CD14-positive monocyte (primary cell): ENCODE measurements around the gene YTHDF1. TPM values are rescaled to one million over a fixed set of nuclear protein-coding genes. Genes with fewer than 3 reads are reported as not detected.
A peak's percentile ranks its signal among the peaks of the same experiment; 100 is the strongest.

Experiments
- DNase-seq, 3 donors: peaks; one replicate each; pipeline ENCODE4 v3.0.0-alpha.2; 2011 to 2022
- H2AFZ ChIP-seq: 2 replicates; pipeline ENCODE4 v1.6.0; 2012; ENCODE audit warnings: mild to moderate bottlenecking, low read depth, low read length, inconsistent platforms; ENCODE audit not compliant: insufficient read depth, poor library complexity, severe bottlenecking
- H3K27ac ChIP-seq, 2 donors: 1 replicate in 1 of 2; 2 replicates in 1 of 2; pipeline ENCODE4 v1.5.1; 2012 to 2013; ENCODE audit warnings: low read length in 2 of 2, control low read depth in 1 of 2, inconsistent platforms in 1 of 2, low read depth in 1 of 2, mild to moderate bottlenecking in 1 of 2
- H3K27me3 ChIP-seq, 2 donors: one replicate each; pipeline versions ENCODE4 v1.6.0 to v1.6.1; 2011 to 2013; ENCODE audit warnings: low read length in 2 of 2; ENCODE audit not compliant: control insufficient read depth in 2 of 2, insufficient read depth in 2 of 2
- H3K36me3 ChIP-seq, 2 donors: replicated peaks in 1 of 2; 1 replicate in 1 of 2; 2 replicates in 1 of 2; pipeline versions ENCODE4 v1.5.1 to v1.6.1; 2012 to 2013; ENCODE audit warnings: low read length in 2 of 2, control low read depth in 1 of 2, inconsistent platforms in 1 of 2, mild to moderate bottlenecking in 1 of 2; ENCODE audit not compliant: insufficient read depth in 2 of 2, control insufficient read depth in 1 of 2
- H3K4me1 ChIP-seq, 2 donors: 1 replicate in 1 of 2; 2 replicates in 1 of 2; pipeline versions ENCODE4 v1.5.1 to v1.6.1; 2012 to 2013; ENCODE audit warnings: low read length in 2 of 2, control low read depth in 1 of 2, inconsistent platforms in 1 of 2, mild to moderate bottlenecking in 1 of 2, moderate library complexity in 1 of 2; ENCODE audit not compliant: insufficient read depth in 2 of 2, control insufficient read depth in 1 of 2
- H3K4me2 ChIP-seq: replicated peaks from 2 replicates; pipeline ENCODE3; 2012; ENCODE audit warnings: low read length, moderate library complexity, mild to moderate bottlenecking; ENCODE audit not compliant: poor library complexity, severe bottlenecking; ENCODE audit errors: extremely low read depth
- H3K4me3 ChIP-seq, 3 experiments: fragments of 200-600 bp in 1 of 3; sonication (generic) in 1 of 3; replicated peaks in 1 of 3; 1 replicate in 2 of 3; 2 replicates in 1 of 3; pipeline ENCODE4 v1.5.1; 2011 to 2013; ENCODE audit warnings: low read length in 3 of 3, mild to moderate bottlenecking in 3 of 3, control low read depth in 2 of 3, low read depth in 2 of 3, inconsistent platforms in 1 of 3, moderate library complexity in 1 of 3
- H3K79me2 ChIP-seq: 2 replicates; pipeline ENCODE4 v1.6.0; 2012; ENCODE audit warnings: mild to moderate bottlenecking, control low read depth, inconsistent platforms, low read length, moderate library complexity; ENCODE audit not compliant: insufficient read depth
- H3K9ac ChIP-seq: 2 replicates; pipeline ENCODE4 v1.6.0; 2017; ENCODE audit warnings: low read length, mild to moderate bottlenecking; ENCODE audit not compliant: insufficient read depth, poor library complexity, severe bottlenecking
- H3K9me3 ChIP-seq, 2 donors: replicated peaks in 1 of 2; 1 replicate in 1 of 2; 2 replicates in 1 of 2; pipeline versions ENCODE4 v1.5.1 to v1.6.1; 2012 to 2013; ENCODE audit warnings: low read length in 2 of 2, control low read depth in 1 of 2; ENCODE audit not compliant: control insufficient read depth in 1 of 2, insufficient read depth in 1 of 2
- H4K20me1 ChIP-seq: 2 replicates; pipeline ENCODE4 v1.6.0; 2012; ENCODE audit warnings: mild to moderate bottlenecking, low read length, control low read depth, moderate library complexity; ENCODE audit not compliant: insufficient read depth
- H3K27ac Mint-ChIP-seq, 7 donors: one replicate each; pipeline ENCODE4 v1.8.0; 2020; ENCODE audit warnings: mild to moderate bottlenecking in 7 of 7, mixed read lengths in 7 of 7, moderate library complexity in 6 of 7, inconsistent platforms in 2 of 7
- H3K27me3 Mint-ChIP-seq, 3 donors: one replicate each; pipeline ENCODE4 v1.8.0; 2021 to 2022; ENCODE audit warnings: low read depth in 3 of 3, mild to moderate bottlenecking in 3 of 3, mixed read lengths in 3 of 3, moderate library complexity in 3 of 3, inconsistent platforms in 1 of 3
- H3K36me3 Mint-ChIP-seq, 2 donors: one replicate each; pipeline ENCODE4 v1.8.0; 2020; ENCODE audit warnings: mixed read lengths in 2 of 2, inconsistent platforms in 1 of 2, mild to moderate bottlenecking in 1 of 2
- H3K4me1 Mint-ChIP-seq: one replicate; pipeline ENCODE4 v1.8.0; 2020; ENCODE audit warnings: mild to moderate bottlenecking, mixed read lengths
- H3K4me3 Mint-ChIP-seq, 2 donors: one replicate each; pipeline ENCODE4 v1.8.0; 2020; ENCODE audit warnings: mild to moderate bottlenecking in 2 of 2, mixed read lengths in 2 of 2, moderate library complexity in 1 of 2
- H3K9me3 Mint-ChIP-seq, 7 donors: one replicate each; pipeline ENCODE4 v1.8.0; 2020 to 2022; ENCODE audit warnings: mixed read lengths in 7 of 7, mild to moderate bottlenecking in 6 of 7, moderate library complexity in 6 of 7, inconsistent platforms in 2 of 7
- CTCF ChIP-seq: fragments of 200-600 bp; IDR thresholded peaks from one replicate; pipeline ENCODE4 v1.8.0; 2022; ENCODE audit warnings: antibody characterized with exemption, mild to moderate bottlenecking
- WGBS: methylation state at CpG from one replicate; pipeline ENCODE4 v1.1.5; 2013; ENCODE audit warnings: missing lambda C conversion rate; ENCODE audit not compliant: insufficient coverage; 5-methylcytosine and 5-hydroxymethylcytosine counted together
- intact Hi-C, 2 donors: fragments of 100-400 bp; cut with micrococcal nuclease; formaldehyde crosslinking; loops; one replicate each; pipeline versions ENCODE4 v1.15.0 to v1.15.1; 2023
- polyA plus RNA-seq, 3 donors: library from polyadenylated mRNA; depleted of rRNA in 1 of 3; unstranded in 2 of 3; stranded (reverse) in 1 of 3; fragments of 300-500 nt in 2 of 3; fragments of >200 nt in 1 of 3; fragmentation: Illumina TruSeq in 2 of 3; gene quantifications; 1 replicate in 2 of 3; 2 replicates in 1 of 3; pipeline ENCODE4 v1.2.3, GENCODE V29; 2012 to 2021

YTHDF1 gene
- polyA plus RNA-seq, 3 donors: 18.0 to 33.4 (median 25.9) TPM

GRCh38 chr20:63149531-63150192 lies 66.3 kb downstream of the YTHDF1 start:
- Histone ChIP-seq H3K9me3 (peaks cover 0 to 8% of the 10 kb centered on the region in 2 donors), H3K4me2 (no peak overlapping the region), H3K9ac (no peak overlapping the region), H3K4me3 (no peak overlapping the region), H4K20me1 (no peaks in the 10 kb centered on the region), H2AFZ (no peak overlapping the region), H3K79me2 (no peaks in the 10 kb centered on the region), H3K4me1 (no peaks in the 10 kb centered on the region), H3K36me3 (no peaks in the 10 kb centered on the region), H3K27ac (no peak overlapping the region), H3K27me3 (peaks cover 0 to 10% of the 10 kb centered on the region in 2 donors)
- H3K4me1 Mint-ChIP-seq: no peaks in the 10 kb centered on the region
- WGBS: 70% methylated on average over 12 of the region's 13 CpGs
- intact Hi-C loops: no loop called here
- H3K27me3 Mint-ChIP-seq: peaks cover 8 to 26% (median 13%) of the 10 kb centered on the region in 3 donors
- no peak overlapping the region for H3K27ac Mint-ChIP-seq
- no peak for TF ChIP-seq CTCF
- no peaks in the 10 kb centered on the region for H3K36me3 Mint-ChIP-seq
- no peak overlapping the region for H3K4me3 Mint-ChIP-seq
- DNase-seq: no peak
- peaks cover 6 to 17% (median 13%) of the 10 kb centered on the region in 7 donors for H3K9me3 Mint-ChIP-seq

GRCh38 chr20:63148696-63149095 lies 67.2 kb downstream of the YTHDF1 start:
- no peaks in the 10 kb centered on the region for H3K4me1 Mint-ChIP-seq
- H3K36me3 ChIP-seq: no peaks in the 10 kb centered on the region
- H3K9me3 ChIP-seq: peaks cover 0 to 8% of the 10 kb centered on the region in 2 donors
- 93% methylated on average over 11 of the region's 11 CpGs for WGBS
- no peaks in the 10 kb centered on the region for H3K4me1 ChIP-seq
- no peaks in the 10 kb centered on the region for H3K36me3 Mint-ChIP-seq
- no peak overlapping the region for H3K4me3 Mint-ChIP-seq
- H4K20me1 ChIP-seq: no peaks in the 10 kb centered on the region
- peaks cover 8 to 19% (median 8%) of the 10 kb centered on the region in 3 donors for H3K27me3 Mint-ChIP-seq
- H2AFZ ChIP-seq: no peak overlapping the region
- no peaks in the 10 kb centered on the region for H3K79me2 ChIP-seq
- intact Hi-C loops: no loop called here
- no peak overlapping the region for H3K4me2 ChIP-seq
- H3K9ac ChIP-seq: no peak overlapping the region
- peak overlapping the region in 1 of 7 donors; percentile 35 for H3K27ac Mint-ChIP-seq
- peaks cover 6 to 17% (median 13%) of the 10 kb centered on the region in 7 donors for H3K9me3 Mint-ChIP-seq
- H3K4me3 ChIP-seq: no peak overlapping the region
- no peak for TF ChIP-seq CTCF
- H3K27ac ChIP-seq: no peak overlapping the region
- H3K27me3 ChIP-seq: peaks cover 0 to 8% of the 10 kb centered on the region in 2 donors
- no peak for DNase-seq
